GM20431 (cell line): ENCODE measurements around the gene FBXO21.

Experiments
- in situ Hi-C: fragments of 300-500 bp; cut with MseI, MboI; formaldehyde crosslinking; loops from one replicate; pipeline ENCODE4 v1.15.0; 2020; ENCODE audit warnings: low sequenced_read_pairs; ENCODE audit not compliant: unreplicated experiment

Gene FBXO21

DNA sequence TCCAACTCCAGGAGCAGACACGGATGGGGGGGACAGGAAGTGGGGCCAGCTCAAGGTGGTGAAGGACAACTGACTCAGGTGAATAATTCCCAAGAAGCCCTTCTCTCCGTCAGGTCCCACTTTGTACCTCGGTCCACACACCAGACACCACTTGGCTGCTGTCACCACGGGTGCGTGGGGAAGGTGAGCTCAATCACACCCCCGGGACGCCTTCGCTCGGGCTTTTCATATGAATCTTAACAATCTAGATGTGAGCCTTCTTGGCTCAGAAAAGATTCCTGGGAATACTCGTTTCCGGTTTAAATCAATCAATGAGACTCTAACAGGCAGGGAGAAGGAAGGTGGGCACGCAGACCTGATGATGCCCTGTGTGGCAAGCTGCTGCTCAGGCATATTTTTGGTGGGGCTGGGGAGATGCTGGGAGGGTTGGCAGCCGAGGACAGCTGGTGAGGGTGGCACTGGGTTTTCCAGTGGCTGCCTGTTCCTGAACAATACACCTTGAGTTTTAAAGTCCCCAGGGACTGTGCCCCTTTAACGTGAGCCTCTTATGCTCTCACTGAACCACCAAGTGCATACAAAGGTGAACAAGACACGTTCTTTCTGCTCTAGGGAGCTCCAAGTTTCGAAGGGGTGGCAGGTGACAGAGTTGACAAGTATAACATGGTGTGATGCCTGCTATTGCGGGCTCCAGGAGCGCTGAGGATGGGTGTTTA lies 96.2 kb downstream of the FBXO21 start:
- in situ Hi-C loops: no loop called here

DNA sequence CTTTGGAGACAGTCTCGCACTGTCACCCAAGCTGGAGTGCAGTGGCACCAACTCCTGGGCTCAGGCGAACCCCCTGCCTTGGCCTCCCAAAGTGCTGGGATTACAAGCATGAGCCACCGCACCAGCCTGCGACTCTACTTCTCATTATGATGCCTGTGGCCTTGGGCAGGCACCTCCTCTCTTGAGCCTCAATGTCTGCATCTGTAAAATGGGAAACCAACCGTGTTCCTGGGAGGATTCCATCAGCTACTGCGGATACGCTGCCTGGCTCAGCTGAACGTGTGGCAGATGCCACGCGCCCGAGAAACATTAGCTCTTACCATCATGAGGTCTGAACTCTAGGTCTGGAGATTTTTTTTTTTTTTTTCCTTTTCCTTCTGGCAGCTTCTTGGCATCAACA lies 96.8 kb downstream of the FBXO21 start:
- in situ Hi-C loops: no loop called here

DNA sequence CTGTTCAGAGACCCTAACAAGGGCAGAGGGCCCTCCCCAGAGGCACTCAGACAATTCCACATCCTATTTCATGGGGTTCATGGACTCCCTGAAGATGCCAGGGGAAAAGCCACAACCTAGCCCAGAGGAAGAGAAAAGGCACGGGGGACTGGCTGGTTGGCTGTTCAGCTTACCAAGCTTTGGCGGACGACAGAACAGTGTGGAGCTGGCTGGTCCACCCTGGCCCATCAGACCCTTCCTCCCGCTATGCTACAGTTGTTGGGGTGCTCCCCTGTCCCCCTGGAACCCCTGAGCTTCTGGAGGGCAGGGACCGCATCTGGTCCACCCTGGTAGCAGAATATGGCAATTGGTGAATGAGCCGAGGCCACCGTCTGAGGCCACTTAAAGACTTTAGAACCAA lies 97.4 kb downstream of the FBXO21 start:
- in situ Hi-C loops: no loop called here

DNA sequence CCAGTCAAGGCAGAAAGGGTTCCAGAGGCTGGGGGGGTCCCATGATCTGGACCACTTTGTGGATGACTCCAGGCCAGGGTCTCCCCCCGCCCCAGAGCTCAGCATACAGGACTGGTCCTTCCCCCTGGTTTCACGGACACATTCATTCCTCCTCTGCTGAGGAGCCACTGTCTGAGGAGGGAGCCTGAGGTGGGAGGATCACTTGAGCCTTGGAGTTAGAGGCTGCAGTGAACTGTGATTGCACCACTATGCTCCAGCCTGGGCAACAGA lies 97.8 kb downstream of the FBXO21 start:
- in situ Hi-C loops: no loop called here
